ENCODE results near the gene SFTA2.

DNA sequence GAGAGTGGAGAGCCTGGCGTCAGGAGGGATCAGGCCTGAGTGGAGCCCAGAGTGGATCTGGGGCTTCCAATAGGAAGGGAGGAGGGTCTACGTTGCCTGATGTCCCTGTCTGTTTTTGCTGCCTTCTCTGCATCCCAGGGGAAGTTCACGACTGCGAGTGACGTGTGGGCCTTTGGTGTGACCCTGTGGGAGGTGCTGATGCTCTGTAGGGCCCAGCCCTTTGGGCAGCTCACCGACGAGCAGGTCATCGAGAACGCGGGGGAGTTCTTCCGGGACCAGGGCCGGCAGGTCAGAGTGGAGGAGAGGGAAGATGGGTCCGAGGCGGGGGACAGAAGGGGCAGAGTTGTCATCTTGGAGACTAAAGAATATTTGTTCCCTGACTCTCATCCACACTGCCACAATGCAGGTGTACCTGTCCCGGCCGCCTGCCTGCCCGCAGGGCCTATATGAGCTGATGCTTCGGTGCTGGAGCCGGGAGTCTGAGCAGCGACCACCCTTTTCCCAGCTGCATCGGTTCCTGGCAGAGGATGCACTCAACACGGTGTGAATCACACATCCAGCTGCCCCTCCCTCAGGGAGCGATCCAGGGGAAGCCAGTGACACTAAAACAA lies 33.1 kb downstream of the SFTA2 start:
- TF ChIP-seq, protein P1, sequence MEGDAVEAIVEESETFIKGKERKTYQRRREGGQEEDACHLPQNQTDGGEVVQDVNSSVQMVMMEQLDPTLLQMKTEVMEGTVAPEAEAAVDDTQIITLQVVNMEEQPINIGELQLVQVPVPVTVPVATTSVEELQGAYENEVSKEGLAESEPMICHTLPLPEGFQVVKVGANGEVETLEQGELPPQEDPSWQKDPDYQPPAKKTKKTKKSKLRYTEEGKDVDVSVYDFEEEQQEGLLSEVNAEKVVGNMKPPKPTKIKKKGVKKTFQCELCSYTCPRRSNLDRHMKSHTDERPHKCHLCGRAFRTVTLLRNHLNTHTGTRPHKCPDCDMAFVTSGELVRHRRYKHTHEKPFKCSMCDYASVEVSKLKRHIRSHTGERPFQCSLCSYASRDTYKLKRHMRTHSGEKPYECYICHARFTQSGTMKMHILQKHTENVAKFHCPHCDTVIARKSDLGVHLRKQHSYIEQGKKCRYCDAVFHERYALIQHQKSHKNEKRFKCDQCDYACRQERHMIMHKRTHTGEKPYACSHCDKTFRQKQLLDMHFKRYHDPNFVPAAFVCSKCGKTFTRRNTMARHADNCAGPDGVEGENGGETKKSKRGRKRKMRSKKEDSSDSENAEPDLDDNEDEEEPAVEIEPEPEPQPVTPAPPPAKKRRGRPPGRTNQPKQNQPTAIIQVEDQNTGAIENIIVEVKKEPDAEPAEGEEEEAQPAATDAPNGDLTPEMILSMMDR (IDR thresholded peaks at IDR 0.05), result no peak
- no peak for TF ChIP-seq POLR2A (IDR thresholded peaks at IDR 0.05)

All from esophagus squamous epithelium (tissue), 4 donors.